GM12875 (cell line): ENCODE data around the gene PRR19.

Source experiments
- H3K4me3 ChIP-seq: one replicate; pipeline ENCODE4 v1.5.1; 2011; ENCODE audit warnings: low read depth, low read length, control low read depth
- CTCF ChIP-seq: IDR thresholded peaks from 2 replicates; pipeline ENCODE4 v1.5.1; 2011; ENCODE audit warnings: low read depth, mild to moderate bottlenecking, control low read depth, inconsistent platforms, low read length, moderate library complexity, borderline replicate concordance; ENCODE audit not compliant: insufficient read depth

Gene PRR19

GRCh38 chr19:42273407-42274064 lies 28.4 kb upstream of the PRR19 start:
- H3K4me3 ChIP-seq: no peak overlapping the region
- no peak for TF ChIP-seq CTCF

GRCh38 chr19:42274065-42274682 lies 27.8 kb upstream of the PRR19 start:
- no peak for TF ChIP-seq CTCF
- no peak overlapping the region for H3K4me3 ChIP-seq

- no peak for TF ChIP-seq CTCF
- H3K4me3 ChIP-seq: no peak overlapping the region
These were observed 26.8 kb upstream of the PRR19 start for GRCh38 chr19:42275103-42275502.

- no peak for TF ChIP-seq CTCF
- no peak overlapping the region for H3K4me3 ChIP-seq
These were observed 26.4 kb upstream of the PRR19 start for GRCh38 chr19:42275517-42275916.

GRCh38 chr19:42276284-42276683 lies 25.6 kb upstream of the PRR19 start:
- no peak for TF ChIP-seq CTCF
- H3K4me3 ChIP-seq: no peak overlapping the region

- no peak for TF ChIP-seq CTCF
- H3K4me3 ChIP-seq: no peak overlapping the region
These were observed 25.1 kb upstream of the PRR19 start for GRCh38 chr19:42276821-42277220.

- H3K4me3 ChIP-seq: no peak overlapping the region
- TF ChIP-seq CTCF: no peak
These were observed 24.0 kb upstream of the PRR19 start for GRCh38 chr19:42277821-42278451.
